ENCODE results near the gene SPAST. TPM values are rescaled to one million over a fixed set of nuclear protein-coding genes. Genes with fewer than 3 reads are reported as not detected.

Gene SPAST
- total RNA-seq, 1 experiment from 2014 or later, result 48.3 TPM

DNA sequence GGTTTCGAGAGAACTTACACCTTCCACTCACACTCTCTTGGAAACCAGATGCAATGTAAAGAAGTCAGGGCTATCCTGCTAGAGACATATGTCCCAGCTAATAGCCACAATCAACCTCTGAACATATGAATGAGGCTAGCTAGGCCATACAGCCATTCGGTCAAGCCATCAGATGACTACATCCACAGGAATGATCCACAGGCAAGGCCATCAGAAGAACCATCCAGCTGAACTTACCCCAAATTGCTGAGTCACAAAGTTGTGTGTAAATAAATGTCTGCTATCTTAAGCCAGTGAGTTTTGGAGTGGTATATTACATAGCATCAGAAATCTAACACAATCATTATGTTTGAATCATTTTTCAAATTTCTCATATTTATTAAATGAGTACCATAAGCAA lies 5.2 kb upstream of the SPAST start:
- Histone ChIP-seq H3K36me3 (ENCODE audit: insufficient read depth, low read length) (no peaks in the 10 kb centered on the region), H3K79me2 (ENCODE audit: low read length) (no peaks in the 10 kb centered on the region), H3K9ac (ENCODE audit: low read length) (no peak overlapping the region), H3K9me2 (replicated peaks; ENCODE audit: insufficient read depth, low read length) (no peaks in the 10 kb centered on the region), H2AFZ (ENCODE audit: low read length) (no peak overlapping the region), H3K27me3 (ENCODE audit: low read length) (no peaks in the 10 kb centered on the region), H4K20me1 (ENCODE audit: insufficient read depth, low read depth, low read length) (no peaks in the 10 kb centered on the region), H3K4me2 (ENCODE audit: low read depth, low read length, poor library complexity, severe bottlenecking) (no peak overlapping the region), H3K4me1 (ENCODE audit: low read length) (peaks cover 8% of the 10 kb centered on the region), H3K27ac (ENCODE audit: low read length) (no peak overlapping the region), H3K4me3 (ENCODE audit: low read length) (no peak overlapping the region), H3K9me3 (ENCODE audit: low read length) (no peaks in the 10 kb centered on the region)
- DNase-seq, result peak; percentile 35

- Histone ChIP-seq H4K20me1 (ENCODE audit: insufficient read depth, low read depth, low read length) (no peaks in the 10 kb centered on the region), H3K4me1 (ENCODE audit: low read length) (peaks cover 14% of the 10 kb centered on the region), H3K4me3 (ENCODE audit: low read length) (no peak overlapping the region), H3K36me3 (ENCODE audit: insufficient read depth, low read length) (no peaks in the 10 kb centered on the region; the same call in 1 of the 2 replicates), H3K27ac (ENCODE audit: low read length) (no peak overlapping the region), H3K4me2 (ENCODE audit: low read depth, low read length, poor library complexity, severe bottlenecking) (no peak overlapping the region), H3K9me3 (ENCODE audit: low read length) (no peaks in the 10 kb centered on the region), H3K27me3 (ENCODE audit: low read length) (no peaks in the 10 kb centered on the region), H3K9ac (ENCODE audit: low read length) (no peak overlapping the region), H3K9me2 (replicated peaks; ENCODE audit: insufficient read depth, low read length) (no peaks in the 10 kb centered on the region), H2AFZ (ENCODE audit: low read length) (no peak overlapping the region), H3K79me2 (ENCODE audit: low read length) (peaks cover 11% of the 10 kb centered on the region)
- peak; percentile 29 for DNase-seq
These were observed 3.1 kb upstream of the SPAST start for GRCh38 chr2:32060266-32060665.

DNA sequence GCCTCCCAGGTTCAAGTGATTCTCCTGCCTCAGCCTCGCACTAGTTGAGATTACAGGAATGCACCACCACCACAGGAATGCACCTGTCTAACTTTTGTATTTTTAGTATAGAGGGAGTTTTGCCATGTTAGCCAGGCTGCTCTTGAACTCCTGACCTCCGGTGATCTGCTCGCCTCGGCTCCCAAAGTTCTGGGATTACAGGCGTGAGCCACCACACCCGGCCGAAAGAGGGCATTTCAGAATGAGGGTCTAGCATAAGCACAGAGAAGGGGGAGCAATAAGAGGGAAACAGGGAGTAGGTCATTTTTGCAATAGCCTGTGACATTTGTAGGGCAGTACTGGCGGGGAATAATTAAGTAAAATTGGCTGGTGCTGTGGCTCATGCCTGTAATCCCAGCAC lies 1.9 kb upstream of the SPAST start:
- DNase-seq, result peak; percentile 27
- Histone ChIP-seq H3K4me2 (ENCODE audit: low read depth, low read length, poor library complexity, severe bottlenecking) (no peak overlapping the region), H3K4me3 (ENCODE audit: low read length) (no peak overlapping the region), H3K79me2 (ENCODE audit: low read length) (peaks cover 23% of the 10 kb centered on the region), H4K20me1 (ENCODE audit: insufficient read depth, low read depth, low read length) (no peaks in the 10 kb centered on the region), H3K9ac (ENCODE audit: low read length) (no peak overlapping the region), H3K4me1 (ENCODE audit: low read length) (peaks cover 19% of the 10 kb centered on the region), H3K9me2 (replicated peaks; ENCODE audit: insufficient read depth, low read length) (no peaks in the 10 kb centered on the region), H2AFZ (ENCODE audit: low read length) (no peak overlapping the region), H3K9me3 (ENCODE audit: low read length) (no peaks in the 10 kb centered on the region), H3K27ac (ENCODE audit: low read length) (no peak overlapping the region), H3K36me3 (ENCODE audit: insufficient read depth, low read length) (peaks cover 3% of the 10 kb centered on the region; the same call in 1 of the 2 replicates), H3K27me3 (ENCODE audit: low read length) (no peaks in the 10 kb centered on the region)

- H3K27ac ChIP-seq (ENCODE audit: low read length), result no peak overlapping the region; the same call in 1 of the 2 replicates
- H4K20me1 ChIP-seq (ENCODE audit: insufficient read depth, low read depth, low read length), result no peaks in the 10 kb centered on the region
- peak overlapping the region; percentile 75 for H3K9ac ChIP-seq (ENCODE audit: low read length)
- H3K79me2 ChIP-seq (ENCODE audit: low read length), result peaks cover 31% of the 10 kb centered on the region
- 0 out of 2 replicates have a peak overlapping the region, but pooled peaks have one; percentile 39 for H2AFZ ChIP-seq (ENCODE audit: low read length)
- H3K9me3 ChIP-seq (ENCODE audit: low read length), result no peaks in the 10 kb centered on the region
- DNase-seq, result peak; percentile 51
- peaks cover 19% of the 10 kb centered on the region for H3K4me1 ChIP-seq (ENCODE audit: low read length)
- H3K27me3 ChIP-seq (ENCODE audit: low read length), result no peaks in the 10 kb centered on the region
- peaks cover 3% of the 10 kb centered on the region; the same call in 1 of the 2 replicates for H3K36me3 ChIP-seq (ENCODE audit: insufficient read depth, low read length)
- H3K4me3 ChIP-seq (ENCODE audit: low read length), result peak overlapping the region; percentile 85
- H3K4me2 ChIP-seq (ENCODE audit: low read depth, low read length, poor library complexity, severe bottlenecking), result peak overlapping the region; percentile 79
- H3K9me2 ChIP-seq (replicated peaks; ENCODE audit: insufficient read depth, low read length), result no peaks in the 10 kb centered on the region
These were observed 1.1 kb upstream of the SPAST start for GRCh38 chr2:32061973-32062861.

- Histone ChIP-seq H3K36me3 (ENCODE audit: insufficient read depth, low read length) (peaks cover 3% of the 10 kb centered on the region; the same call in 1 of the 2 replicates), H3K9ac (ENCODE audit: low read length) (peak overlapping the region; percentile 78), H4K20me1 (ENCODE audit: insufficient read depth, low read depth, low read length) (no peaks in the 10 kb centered on the region), H3K79me2 (ENCODE audit: low read length) (peaks cover 44% of the 10 kb centered on the region), H3K9me2 (replicated peaks; ENCODE audit: insufficient read depth, low read length) (no peaks in the 10 kb centered on the region), H3K27me3 (ENCODE audit: low read length) (no peaks in the 10 kb centered on the region), H3K4me2 (ENCODE audit: low read depth, low read length, poor library complexity, severe bottlenecking) (peak overlapping the region; percentile 79), H3K27ac (ENCODE audit: low read length) (peak overlapping the region; percentile 85), H3K4me1 (ENCODE audit: low read length) (peaks cover 19% of the 10 kb centered on the region), H2AFZ (ENCODE audit: low read length) (no peak overlapping the region), H3K9me3 (ENCODE audit: low read length) (no peaks in the 10 kb centered on the region), H3K4me3 (ENCODE audit: low read length) (peak overlapping the region; percentile 85)
- peak; percentile 60 for DNase-seq
These were observed 755 bp downstream of the SPAST start for GRCh38 chr2:32064021-32064601.

DNA sequence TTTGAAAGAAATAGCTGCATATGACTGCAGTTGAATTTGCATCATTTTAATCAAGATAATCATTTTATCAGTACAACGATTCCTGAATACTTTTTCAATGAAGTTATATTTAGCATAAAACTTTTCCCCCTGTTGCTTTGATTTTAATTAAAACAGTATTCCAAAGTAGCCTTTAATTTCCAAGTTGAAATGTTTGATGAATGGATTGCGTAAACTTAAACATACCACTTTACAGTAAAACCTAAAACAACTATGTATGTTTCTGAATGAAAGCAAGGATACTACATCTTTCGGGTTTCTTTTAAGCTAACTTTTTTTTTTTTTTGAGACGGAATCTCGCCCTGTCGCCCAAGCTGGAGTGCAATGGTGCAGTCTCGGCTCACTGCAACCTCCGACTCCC lies 1.4 kb downstream of the SPAST start:
- no peaks in the 10 kb centered on the region for H4K20me1 ChIP-seq (ENCODE audit: insufficient read depth, low read depth, low read length)
- peak overlapping the region; percentile 79 for H3K4me2 ChIP-seq (ENCODE audit: low read depth, low read length, poor library complexity, severe bottlenecking)
- peak overlapping the region; percentile 85 for H3K4me3 ChIP-seq (ENCODE audit: low read length)
- no peak overlapping the region for H2AFZ ChIP-seq (ENCODE audit: low read length)
- no peaks in the 10 kb centered on the region for H3K27me3 ChIP-seq (ENCODE audit: low read length)
- peaks cover 3% of the 10 kb centered on the region; the same call in 1 of the 2 replicates for H3K36me3 ChIP-seq (ENCODE audit: insufficient read depth, low read length)
- H3K9ac ChIP-seq (ENCODE audit: low read length), result peak overlapping the region; percentile 78
- no peaks in the 10 kb centered on the region for H3K9me3 ChIP-seq (ENCODE audit: low read length)
- H3K9me2 ChIP-seq (replicated peaks; ENCODE audit: insufficient read depth, low read length), result no peaks in the 10 kb centered on the region
- H3K4me1 ChIP-seq (ENCODE audit: low read length), result peaks cover 19% of the 10 kb centered on the region
- H3K79me2 ChIP-seq (ENCODE audit: low read length), result peaks cover 51% of the 10 kb centered on the region
- no peak for DNase-seq
- peak overlapping the region; percentile 85; the same call in 1 of the 2 replicates for H3K27ac ChIP-seq (ENCODE audit: low read length)

DNA sequence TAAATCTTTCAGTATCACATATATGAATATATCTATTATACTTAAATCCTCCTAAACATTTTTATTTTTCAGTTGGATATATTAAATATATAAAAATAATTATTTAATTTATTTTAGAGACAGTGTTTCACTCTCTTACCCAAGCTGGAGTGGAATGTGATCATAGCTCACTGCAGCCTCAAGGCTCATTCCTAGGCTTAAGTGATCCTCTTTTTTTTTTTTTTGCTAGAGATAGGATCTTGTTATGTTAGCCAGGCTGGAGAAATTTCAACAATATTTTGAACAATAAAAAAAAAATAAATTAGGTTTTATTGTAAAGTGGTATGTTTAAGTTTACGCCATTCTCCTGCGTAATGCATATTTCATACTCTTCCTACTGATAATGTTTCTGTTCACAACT lies 4.2 kb downstream of the SPAST start:
- Histone ChIP-seq H3K9me3 (ENCODE audit: low read length) (no peaks in the 10 kb centered on the region), H3K9me2 (replicated peaks; ENCODE audit: insufficient read depth, low read length) (no peaks in the 10 kb centered on the region), H4K20me1 (ENCODE audit: insufficient read depth, low read depth, low read length) (no peaks in the 10 kb centered on the region)

DNA sequence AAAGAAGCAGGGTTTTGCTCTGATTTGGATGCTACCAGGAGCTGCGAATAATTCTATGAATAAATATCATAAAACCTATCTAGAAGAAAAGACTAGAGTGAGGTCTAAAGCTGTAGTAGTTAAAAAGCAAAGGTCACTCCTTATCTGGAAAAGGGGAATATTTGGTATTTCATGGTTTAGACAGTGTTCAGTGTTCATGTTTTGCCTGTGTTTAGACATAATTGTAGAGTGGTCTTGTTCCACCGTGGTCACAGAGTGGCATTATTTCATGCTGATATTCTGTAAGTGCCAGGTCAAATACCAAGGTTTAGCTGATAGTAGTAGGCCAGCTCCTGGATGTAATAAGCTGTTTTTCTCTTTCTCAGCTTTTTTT lies 10.8 kb downstream of the SPAST start:
- no peak for DNase-seq
- Histone ChIP-seq H3K9me2 (replicated peaks; ENCODE audit: insufficient read depth, low read length) (no peaks in the 10 kb centered on the region), H3K79me2 (ENCODE audit: low read length) (peaks cover 86% of the 10 kb centered on the region), H3K36me3 (ENCODE audit: insufficient read depth, low read length) (peaks cover 2% of the 10 kb centered on the region; the same call in 1 of the 2 replicates), H3K9ac (ENCODE audit: low read length) (no peak overlapping the region), H3K4me1 (ENCODE audit: low read length) (peaks cover 6% of the 10 kb centered on the region), H3K9me3 (ENCODE audit: low read length) (no peaks in the 10 kb centered on the region), H2AFZ (ENCODE audit: low read length) (no peak overlapping the region), H3K27me3 (ENCODE audit: low read length) (no peaks in the 10 kb centered on the region), H3K27ac (ENCODE audit: low read length) (no peak overlapping the region), H3K4me3 (ENCODE audit: low read length) (no peak overlapping the region), H3K4me2 (ENCODE audit: low read depth, low read length, poor library complexity, severe bottlenecking) (no peak overlapping the region), H4K20me1 (ENCODE audit: insufficient read depth, low read depth, low read length) (no peaks in the 10 kb centered on the region)

More for the DNA sequence above, 4.2 kb downstream of the SPAST start:
- Histone ChIP-seq H3K4me3 (ENCODE audit: low read length) (no peak overlapping the region), H3K27ac (ENCODE audit: low read length) (no peak overlapping the region), H3K79me2 (ENCODE audit: low read length) (peaks cover 76% of the 10 kb centered on the region), H3K9ac (ENCODE audit: low read length) (no peak overlapping the region), H2AFZ (ENCODE audit: low read length) (no peak overlapping the region), H3K4me1 (ENCODE audit: low read length) (peaks cover 17% of the 10 kb centered on the region), H3K4me2 (ENCODE audit: low read depth, low read length, poor library complexity, severe bottlenecking) (no peak overlapping the region), H3K36me3 (ENCODE audit: insufficient read depth, low read length) (peaks cover 5% of the 10 kb centered on the region; the same call in 1 of the 2 replicates), H3K27me3 (ENCODE audit: low read length) (no peaks in the 10 kb centered on the region)
- no peak for DNase-seq
